ENCODE results near the gene OTOF. TPM values are rescaled to one million over a fixed set of nuclear protein-coding genes. Genes with fewer than 3 reads are reported as not detected.

The OTOF gene
- total RNA-seq, 1 experiment from 2014 or later: 0.10 TPM

DNA sequence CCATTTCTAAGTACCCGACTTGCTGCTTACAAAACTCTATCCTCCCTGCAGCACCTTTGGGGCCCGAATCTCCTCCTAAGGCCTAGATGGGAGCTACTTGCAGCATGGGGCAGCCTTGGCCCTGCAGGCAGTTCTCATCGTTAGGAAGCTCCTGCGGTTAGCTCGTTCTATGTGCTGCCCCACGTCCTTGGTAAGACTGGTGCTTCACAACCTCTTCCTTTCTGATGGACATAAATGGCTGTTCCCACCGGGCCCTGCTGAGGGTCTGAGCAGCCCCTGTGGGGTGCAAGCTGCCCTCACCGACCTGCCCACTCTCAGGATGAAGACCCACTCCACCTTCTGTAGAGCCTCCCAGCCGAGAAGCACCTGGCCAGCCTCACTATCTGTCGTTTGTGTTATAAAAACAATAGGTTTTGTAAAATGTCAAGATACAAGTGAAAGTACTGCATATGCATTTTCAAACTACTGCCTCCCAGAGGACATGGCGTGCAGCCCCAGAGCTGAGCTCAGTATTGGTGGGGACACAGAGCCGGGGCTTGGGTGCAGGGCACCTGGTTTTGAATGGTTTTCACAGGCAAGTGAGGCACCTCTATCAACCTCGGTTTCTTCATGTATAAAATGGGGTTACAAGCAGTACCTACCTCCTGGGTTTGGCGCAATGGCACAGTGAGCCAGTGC is 19.4 kb downstream of the OTOF start:
- Histone ChIP-seq H4K20me1 (ENCODE audit: insufficient read depth) (no peaks in the 10 kb centered on the region), H3K27ac (ENCODE audit: low read depth, low read length) (no peak overlapping the region), H3K4me1 (ENCODE audit: control insufficient read depth in 1 of 2, insufficient read depth in 2 of 2, low read length in 2 of 2) (peaks cover 4 to 33% of the 10 kb centered on the region in 2 experiments; a peak in 3 of 4 replicates), H2AFZ (ENCODE audit: low read depth, low read length, poor library complexity, severe bottlenecking) (no peak overlapping the region), H3K79me2 (ENCODE audit: insufficient read depth, low read length) (no peaks in the 10 kb centered on the region), H3K4me3 (replicated peaks in 1 of 2; ENCODE audit: low read depth in 1 of 2, low read length in 2 of 2) (no peak overlapping the region), H3K9ac (ENCODE audit: low read length) (no peak overlapping the region), H3K9me3 (ENCODE audit: control insufficient read depth in 1 of 2, insufficient read depth in 1 of 2, low read depth in 1 of 2, low read length in 2 of 2) (no peaks in the 10 kb centered on the region), H3K36me3 (ENCODE audit: control insufficient read depth in 1 of 2, insufficient read depth in 2 of 2, low read length in 2 of 2) (no peaks in the 10 kb centered on the region), H3K4me2 (ENCODE audit: low read length) (no peak overlapping the region), H3K9me2 (ENCODE audit: insufficient read depth) (no peaks in the 10 kb centered on the region), H3K27me3 (ENCODE audit: insufficient read depth, low read length) (no peaks in the 10 kb centered on the region)
- RAD21 ChIA-PET (ENCODE audit: low non-redundant PET in 1 of 2, low total read pairs in 2 of 2, uncharacterized antibody in 2 of 2, unreplicated experiment in 2 of 2): no interaction called here
- TF ChIP-seq EZH2 (IDR thresholded peaks at IDR 0.05) (no peak), POLR2AphosphoS5 (IDR thresholded peaks at IDR 0.05; ENCODE audit: low read depth, low read length) (no peak), SRF (IDR thresholded peaks at IDR 0.05; ENCODE audit: low read depth) (no peak), JUND (IDR thresholded peaks at IDR 0.05) (no peak), CBX3 (IDR thresholded peaks at IDR 0.05; ENCODE audit: low read depth) (no peak), SIN3A (IDR thresholded peaks at IDR 0.05; ENCODE audit: low read depth) (no peak), RAD21 (IDR thresholded peaks at IDR 0.05; ENCODE audit: low read depth) (no peak), ZFX (IDR thresholded peaks at IDR 0.05) (no peak), YY1 (IDR thresholded peaks at IDR 0.05; ENCODE audit: extremely low read depth, insufficient replicate concordance, low read depth, low read length) (no peak), TCF7L2 (IDR thresholded peaks at IDR 0.05; ENCODE audit: borderline replicate concordance, extremely low read depth, insufficient read depth, insufficient read length) (no peak), FOSL1 (IDR thresholded peaks at IDR 0.05; ENCODE audit: low read depth) (no peak), ZNF274 (IDR thresholded peaks at IDR 0.05; ENCODE audit: low read depth, low read length) (no peak), POLR2A (IDR thresholded peaks at IDR 0.05; ENCODE audit: borderline replicate concordance, extremely low read depth, insufficient read depth, insufficient read length) (no peak), EGR1 (IDR thresholded peaks at IDR 0.05; ENCODE audit: low read depth) (no peak), CEBPB (IDR thresholded peaks at IDR 0.05; ENCODE audit: low read depth) (no peak), EZH2phosphoT487 (IDR thresholded peaks at IDR 0.05; ENCODE audit: borderline replicate concordance) (no peak)
- TF ChIP-seq, protein P1, sequence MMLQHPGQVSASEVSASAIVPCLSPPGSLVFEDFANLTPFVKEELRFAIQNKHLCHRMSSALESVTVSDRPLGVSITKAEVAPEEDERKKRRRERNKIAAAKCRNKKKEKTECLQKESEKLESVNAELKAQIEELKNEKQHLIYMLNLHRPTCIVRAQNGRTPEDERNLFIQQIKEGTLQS (IDR thresholded peaks at IDR 0.05): no peak
- TF ChIP-seq, protein P2, sequence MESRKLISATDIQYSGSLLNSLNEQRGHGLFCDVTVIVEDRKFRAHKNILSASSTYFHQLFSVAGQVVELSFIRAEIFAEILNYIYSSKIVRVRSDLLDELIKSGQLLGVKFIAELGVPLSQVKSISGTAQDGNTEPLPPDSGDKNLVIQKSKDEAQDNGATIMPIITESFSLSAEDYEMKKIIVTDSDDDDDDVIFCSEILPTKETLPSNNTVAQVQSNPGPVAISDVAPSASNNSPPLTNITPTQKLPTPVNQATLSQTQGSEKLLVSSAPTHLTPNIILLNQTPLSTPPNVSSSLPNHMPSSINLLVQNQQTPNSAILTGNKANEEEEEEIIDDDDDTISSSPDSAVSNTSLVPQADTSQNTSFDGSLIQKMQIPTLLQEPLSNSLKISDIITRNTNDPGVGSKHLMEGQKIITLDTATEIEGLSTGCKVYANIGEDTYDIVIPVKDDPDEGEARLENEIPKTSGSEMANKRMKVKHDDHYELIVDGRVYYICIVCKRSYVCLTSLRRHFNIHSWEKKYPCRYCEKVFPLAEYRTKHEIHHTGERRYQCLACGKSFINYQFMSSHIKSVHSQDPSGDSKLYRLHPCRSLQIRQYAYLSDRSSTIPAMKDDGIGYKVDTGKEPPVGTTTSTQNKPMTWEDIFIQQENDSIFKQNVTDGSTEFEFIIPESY (IDR thresholded peaks at IDR 0.05; ENCODE audit: extremely low read depth, insufficient replicate concordance, low read length): no peak
- TF ChIP-seq, protein P3, sequence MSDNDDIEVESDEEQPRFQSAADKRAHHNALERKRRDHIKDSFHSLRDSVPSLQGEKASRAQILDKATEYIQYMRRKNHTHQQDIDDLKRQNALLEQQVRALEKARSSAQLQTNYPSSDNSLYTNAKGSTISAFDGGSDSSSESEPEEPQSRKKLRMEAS (IDR thresholded peaks at IDR 0.05): no peak
- TF ChIP-seq, protein P4, sequence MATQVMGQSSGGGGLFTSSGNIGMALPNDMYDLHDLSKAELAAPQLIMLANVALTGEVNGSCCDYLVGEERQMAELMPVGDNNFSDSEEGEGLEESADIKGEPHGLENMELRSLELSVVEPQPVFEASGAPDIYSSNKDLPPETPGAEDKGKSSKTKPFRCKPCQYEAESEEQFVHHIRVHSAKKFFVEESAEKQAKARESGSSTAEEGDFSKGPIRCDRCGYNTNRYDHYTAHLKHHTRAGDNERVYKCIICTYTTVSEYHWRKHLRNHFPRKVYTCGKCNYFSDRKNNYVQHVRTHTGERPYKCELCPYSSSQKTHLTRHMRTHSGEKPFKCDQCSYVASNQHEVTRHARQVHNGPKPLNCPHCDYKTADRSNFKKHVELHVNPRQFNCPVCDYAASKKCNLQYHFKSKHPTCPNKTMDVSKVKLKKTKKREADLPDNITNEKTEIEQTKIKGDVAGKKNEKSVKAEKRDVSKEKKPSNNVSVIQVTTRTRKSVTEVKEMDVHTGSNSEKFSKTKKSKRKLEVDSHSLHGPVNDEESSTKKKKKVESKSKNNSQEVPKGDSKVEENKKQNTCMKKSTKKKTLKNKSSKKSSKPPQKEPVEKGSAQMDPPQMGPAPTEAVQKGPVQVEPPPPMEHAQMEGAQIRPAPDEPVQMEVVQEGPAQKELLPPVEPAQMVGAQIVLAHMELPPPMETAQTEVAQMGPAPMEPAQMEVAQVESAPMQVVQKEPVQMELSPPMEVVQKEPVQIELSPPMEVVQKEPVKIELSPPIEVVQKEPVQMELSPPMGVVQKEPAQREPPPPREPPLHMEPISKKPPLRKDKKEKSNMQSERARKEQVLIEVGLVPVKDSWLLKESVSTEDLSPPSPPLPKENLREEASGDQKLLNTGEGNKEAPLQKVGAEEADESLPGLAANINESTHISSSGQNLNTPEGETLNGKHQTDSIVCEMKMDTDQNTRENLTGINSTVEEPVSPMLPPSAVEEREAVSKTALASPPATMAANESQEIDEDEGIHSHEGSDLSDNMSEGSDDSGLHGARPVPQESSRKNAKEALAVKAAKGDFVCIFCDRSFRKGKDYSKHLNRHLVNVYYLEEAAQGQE (IDR thresholded peaks at IDR 0.05; ENCODE audit: low read depth): no peak
- ATAC-seq (no peak), DNase-seq (ENCODE audit: low read depth, low spot score) (no peak)
- no TSS peak for BruUV-seq (replicated peaks)
- CTCF ChIA-PET: no interaction called here
- POLR2A ChIA-PET: no interaction called here
- intact Hi-C loops (cut with micrococcal nuclease): no loop called here

Measured in HCT116 (cell line).